Activated CD8-positive, alpha-beta memory T cell treated with anti-CD3 and anti-CD28 coated beads for 24 hours (primary cell): ENCODE data around the gene LCN1.
"Not testable (repeated sequence)": the region's sequence is repeated elsewhere in the genome, so short reads cannot be mapped to it uniquely, and the experiment has no call there.

Source experiments
- DNase-seq: peaks from one replicate; pipeline ENCODE4 v3.0.0-alpha.2; 2020

The LCN1 gene

DNA sequence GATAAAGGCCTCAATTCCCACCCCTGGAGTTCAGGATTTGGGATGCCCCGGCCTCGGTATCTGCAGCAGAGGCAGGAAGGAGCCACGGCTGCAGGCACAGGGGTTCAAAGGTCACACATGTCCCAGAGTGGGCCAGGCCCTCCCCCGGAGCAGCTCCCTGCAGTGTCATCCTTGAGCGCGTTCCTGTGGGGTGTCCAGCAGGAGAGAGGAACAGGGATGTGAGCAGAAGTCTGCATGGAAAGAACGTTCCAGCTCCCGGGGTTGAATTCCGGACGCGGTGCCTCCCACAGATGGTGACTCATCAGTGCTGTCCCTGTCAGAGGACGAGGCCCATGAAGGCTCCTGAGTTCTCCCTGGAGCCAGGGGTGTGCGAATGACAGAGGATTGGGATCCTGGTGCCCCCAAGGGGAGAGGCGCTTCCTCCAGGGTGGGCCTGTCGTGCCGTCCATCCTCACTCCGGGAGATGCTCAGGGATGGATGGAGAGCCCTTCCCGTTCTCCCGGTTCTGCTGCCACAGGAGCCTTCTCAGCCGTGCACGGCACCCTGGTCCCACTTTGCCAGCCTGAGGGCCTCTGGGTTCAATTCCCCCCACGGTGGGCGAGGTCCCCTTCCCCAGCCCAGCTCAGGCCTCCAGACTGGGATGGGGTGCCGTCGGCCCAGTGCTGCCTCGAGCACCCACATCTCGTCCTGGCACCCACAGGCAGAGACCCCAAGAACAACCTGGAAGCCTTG lies 3.1 kb downstream of the LCN1 start:
- peak; percentile 41 for DNase-seq

DNA sequence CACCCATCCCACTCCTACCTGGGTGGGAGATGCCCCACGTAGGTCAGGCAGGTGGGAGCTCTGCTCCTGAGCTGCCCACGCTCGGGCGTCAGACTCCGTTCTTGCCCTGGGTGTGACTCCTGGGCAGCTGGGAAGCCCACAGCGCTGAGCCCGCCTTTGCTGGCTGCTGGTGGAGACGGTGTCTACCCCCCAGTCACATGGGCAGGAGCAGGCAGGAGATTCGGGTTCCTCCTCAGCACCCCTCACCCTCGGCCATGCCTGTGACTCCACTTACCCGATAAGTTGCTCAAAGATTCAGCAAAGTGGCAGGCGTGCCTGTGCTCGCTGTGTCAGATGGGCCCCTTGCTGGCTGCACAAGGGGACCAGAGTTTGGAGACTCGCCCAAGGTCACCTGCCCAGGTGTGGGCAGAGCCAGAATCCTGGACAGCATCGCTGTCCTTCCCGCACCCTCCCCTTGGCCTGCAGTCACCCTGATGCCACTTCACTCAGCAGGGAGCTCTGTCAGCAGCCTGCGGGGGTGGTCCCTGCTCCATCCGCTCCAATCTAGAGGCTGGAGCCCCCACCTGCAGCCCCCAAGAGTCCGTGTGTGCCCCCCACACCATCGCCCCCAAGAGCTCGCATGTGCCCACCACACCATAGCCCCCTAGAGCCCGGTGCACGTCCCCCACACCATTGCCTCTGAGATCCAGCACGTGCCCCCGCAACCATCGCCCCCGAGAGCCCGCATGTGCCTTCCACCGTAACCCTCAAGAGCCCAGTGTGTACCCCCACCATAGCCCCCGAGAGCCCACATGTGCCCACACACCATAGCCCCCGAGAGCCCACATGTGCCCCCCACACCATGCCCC lies 4.2 kb downstream of the LCN1 start:
- DNase-seq = peak; percentile 40

- DNase-seq = peak; percentile 37
These were observed 5.0 kb downstream of the LCN1 start for GRCh38 chr9:135526089-135526729.

DNA sequence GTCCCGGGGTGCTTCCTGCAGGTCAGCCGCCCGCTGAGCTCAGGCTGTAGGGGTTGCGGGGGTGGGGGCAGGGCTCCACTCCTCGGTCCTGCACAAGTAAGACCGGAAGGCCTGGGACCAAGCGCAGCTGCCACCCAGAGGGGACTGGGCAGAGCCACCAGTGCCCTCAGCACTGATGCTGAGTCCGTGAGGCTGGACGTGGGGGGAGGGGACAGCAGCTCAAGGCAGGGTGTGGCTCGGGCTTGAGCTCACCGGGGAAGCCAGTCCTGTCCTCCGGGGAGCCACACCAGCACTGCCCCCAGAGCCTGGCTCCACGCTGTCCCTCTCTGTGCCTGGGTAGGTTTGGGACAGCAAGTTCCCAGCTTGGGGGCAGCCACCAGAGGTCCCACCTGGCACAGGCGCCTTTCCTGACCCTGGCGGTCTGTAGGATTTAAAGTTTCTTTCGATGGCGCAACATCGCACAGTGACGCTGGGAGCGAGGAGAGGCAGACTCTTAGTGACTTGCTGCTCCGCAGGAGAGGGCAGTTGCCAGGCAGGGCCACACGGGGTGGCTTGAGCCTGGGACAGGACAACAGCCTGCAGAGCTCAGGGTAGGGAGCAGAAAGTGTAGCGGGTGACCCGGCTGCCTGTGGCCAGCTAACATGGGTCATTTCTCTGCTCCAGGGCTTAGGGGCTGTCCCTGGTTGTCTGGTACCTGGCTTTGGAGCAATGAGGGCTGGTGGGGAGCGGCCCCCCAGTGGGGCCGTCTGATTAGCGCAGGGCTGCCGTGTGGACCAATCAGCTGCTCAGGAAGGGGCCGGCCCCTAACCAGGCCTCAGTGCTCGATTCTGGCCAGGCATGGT lies 5.7 kb downstream of the LCN1 start:
- peak; percentile 33 for DNase-seq

DNA sequence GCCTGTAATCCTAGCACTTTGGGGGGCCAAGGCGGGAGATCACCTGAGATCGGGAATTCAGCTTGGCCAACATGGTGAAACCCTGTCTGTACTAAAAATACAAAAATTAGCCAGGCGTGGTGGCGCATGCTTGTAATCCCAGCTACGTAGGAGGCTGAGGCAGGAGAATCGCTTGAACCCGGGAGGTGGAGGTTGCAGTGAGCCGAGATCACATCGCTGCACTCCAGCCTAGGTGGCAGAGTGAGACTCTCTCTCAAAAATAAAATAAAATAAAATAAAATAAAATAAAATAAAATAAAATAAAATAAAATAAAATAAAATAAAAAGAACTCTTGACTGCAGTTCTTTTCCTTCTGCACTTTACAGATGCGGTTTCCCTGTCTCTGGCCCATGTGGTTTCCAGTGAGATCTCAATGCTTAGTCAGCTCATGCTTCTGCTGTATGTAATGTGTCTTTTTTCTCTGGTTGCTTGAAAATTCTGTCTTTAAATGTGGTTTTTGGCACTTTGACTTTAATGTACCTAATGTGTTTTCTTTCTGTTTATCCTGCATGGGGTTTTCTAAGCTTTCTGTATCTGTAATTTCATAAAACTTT lies 7.7 kb downstream of the LCN1 start:
- DNase-seq = peak; percentile 28

GRCh38 chr9:135530146-135530545 lies 8.9 kb downstream of the LCN1 start:
- DNase-seq = peak; percentile 7

DNA sequence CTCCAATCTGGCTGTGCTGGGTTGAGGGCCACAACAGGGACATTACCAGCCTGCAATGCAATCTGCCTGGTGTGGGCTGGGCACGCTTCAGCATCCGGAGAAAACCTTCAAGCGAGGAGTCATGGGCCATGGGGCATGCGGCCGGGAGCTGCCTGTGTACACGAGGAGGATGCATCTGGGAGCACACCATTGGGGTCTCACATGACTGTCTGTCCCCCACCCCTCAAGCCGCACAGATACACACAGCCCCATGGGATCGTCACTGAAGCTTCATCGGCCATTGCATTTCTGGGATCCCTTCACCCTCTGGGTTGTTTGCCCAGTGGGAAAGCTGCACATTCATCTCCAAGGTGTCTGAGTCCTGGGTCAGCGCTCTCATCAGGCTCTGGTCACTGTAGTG lies 9.9 kb downstream of the LCN1 start:
- peak; percentile 32 for DNase-seq

DNA sequence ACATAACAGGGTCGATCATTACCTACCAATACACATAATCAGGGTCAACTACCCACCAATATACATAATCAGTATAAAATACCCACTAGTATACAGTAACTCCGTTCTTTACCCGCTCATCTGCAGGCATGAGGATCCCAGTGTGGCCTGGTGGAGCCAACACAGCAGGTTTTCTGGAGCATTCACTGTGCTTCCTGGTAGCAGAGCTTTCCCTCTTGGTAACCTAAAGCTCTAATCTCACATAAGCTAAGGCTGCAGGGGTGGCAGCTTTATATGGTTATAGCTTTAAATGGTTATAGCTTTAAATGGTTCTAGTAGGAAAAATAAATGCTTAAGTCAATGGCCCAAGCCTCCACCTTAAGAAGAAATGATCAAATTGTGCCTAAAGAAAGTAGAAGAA lies 11.9 kb downstream of the LCN1 start:
- peak; percentile 21 for DNase-seq

DNA sequence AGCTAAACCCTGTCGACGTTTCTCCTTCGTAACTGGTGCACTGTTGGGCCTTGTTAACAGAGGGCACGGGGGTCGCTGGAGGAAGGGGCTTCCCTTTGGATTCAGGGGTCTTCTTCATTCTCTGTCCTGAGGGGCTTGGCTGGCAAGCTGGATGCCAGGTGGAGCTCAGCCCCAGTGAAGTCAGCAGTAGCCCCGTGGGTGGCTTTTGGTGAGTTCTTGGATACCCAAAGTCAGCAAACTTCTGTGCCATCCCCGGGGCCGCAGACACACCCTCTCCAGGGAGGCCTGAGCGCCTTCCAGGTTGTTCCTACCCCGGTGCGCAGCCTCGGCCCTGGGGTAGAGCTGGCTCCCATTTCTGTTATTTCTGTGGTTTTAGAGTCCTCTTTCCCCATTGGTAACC lies 12.4 kb downstream of the LCN1 start:
- peak; percentile 32 for DNase-seq

DNA sequence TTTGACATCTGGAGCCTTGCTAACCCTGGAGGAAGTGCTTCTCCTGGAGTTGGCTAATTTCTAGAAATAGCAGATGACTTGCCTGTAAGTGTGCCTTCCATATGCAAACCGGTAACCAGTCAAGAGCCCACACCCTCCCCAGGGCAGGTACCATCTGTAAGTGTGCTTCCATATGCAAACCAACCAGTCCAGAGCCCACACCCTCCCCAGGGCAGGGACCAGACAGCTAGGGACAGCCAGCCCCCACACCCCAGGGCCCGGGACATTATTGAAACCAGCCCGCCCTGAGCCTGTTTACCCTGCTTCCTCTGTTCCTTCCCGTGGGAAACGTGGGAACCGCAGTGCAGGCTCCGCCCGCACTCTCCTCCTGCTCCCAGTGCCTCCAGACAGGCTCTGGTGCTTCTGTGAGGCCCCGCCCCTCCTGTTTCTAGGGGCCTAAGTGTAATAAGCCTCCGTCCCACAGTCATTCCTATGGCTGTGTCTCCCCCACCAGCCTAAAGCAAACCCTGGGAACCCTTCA lies 13.0 kb downstream of the LCN1 start:
- DNase-seq = peak; percentile 37

- not testable (repeated sequence) for DNase-seq
These were observed 13.6 kb downstream of the LCN1 start for GRCh38 chr9:135534826-135535225.

DNA sequence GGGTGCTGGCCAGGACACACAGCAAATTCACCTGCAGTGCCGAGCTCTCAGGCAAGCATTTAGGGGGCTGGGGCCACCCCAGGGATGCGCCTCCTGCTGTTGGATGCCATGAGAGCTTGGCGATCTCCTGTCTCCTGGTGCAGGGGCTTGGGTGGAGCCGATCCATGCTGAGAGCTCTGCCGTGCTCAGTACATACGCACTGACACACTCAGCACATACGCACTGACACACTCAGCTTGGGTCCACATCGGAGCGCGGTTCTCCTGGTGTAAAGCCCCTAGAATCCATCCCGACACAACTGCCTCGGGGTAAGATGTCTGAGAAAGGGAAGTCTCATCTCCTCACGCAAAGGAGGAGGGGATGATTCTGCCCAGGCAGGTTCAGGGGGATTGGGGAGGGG lies 14.4 kb downstream of the LCN1 start:
- not testable (repeated sequence) for DNase-seq

DNA sequence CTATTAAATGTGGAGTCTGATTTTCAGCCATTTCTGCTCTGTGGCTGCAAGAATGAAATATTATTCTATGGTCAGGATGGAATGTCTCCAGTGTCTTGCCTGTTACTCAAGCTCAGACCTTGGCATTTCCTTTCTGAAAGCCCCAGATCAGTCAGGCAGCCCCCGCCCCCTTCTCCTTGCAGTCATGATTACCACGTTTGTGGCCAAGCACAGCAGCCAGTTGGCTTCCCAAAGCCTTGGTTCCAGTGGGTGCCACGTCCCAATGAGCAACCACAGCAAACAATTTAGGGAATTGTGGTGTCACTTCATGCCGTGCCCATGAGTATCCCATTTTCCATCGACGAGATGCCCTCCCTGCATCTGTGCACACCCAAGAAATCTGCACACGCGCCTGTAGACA lies 15.0 kb downstream of the LCN1 start:
- DNase-seq = no peak

GRCh38 chr9:135543262-135543894 lies 22.1 kb downstream of the LCN1 start:
- not testable (repeated sequence) for DNase-seq

DNA sequence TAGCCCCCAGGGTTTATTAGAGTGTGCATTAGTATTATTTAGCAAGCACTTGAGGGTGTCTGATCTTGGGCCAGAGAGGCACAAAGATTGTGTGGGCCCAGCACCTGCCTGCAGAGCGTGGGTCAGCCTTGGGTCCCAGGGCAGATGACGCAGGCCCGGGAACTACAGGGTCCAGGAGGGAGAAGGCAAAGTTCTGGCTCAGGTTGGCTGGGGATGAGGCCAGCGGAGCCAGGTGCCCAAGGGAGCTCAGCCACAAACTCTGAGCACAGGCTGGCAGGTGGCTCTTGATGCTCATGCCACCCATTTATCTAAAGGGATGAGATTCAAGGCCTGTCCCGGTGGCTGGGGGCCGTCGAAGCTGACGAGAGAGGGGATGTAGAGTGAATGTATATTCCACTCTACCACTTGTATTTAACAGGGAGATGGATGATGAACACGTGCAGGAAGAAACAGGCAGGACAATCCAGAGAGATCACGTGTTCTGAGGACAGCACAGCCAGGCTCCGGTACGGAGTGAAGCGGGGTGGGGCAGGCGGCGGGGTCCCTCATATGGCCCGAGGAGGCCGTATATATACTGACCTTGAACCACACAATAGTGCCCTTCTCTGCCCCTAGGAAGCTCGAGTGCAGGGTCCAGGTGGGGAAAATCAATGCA lies 23.9 kb downstream of the LCN1 start:
- DNase-seq = no peak

DNA sequence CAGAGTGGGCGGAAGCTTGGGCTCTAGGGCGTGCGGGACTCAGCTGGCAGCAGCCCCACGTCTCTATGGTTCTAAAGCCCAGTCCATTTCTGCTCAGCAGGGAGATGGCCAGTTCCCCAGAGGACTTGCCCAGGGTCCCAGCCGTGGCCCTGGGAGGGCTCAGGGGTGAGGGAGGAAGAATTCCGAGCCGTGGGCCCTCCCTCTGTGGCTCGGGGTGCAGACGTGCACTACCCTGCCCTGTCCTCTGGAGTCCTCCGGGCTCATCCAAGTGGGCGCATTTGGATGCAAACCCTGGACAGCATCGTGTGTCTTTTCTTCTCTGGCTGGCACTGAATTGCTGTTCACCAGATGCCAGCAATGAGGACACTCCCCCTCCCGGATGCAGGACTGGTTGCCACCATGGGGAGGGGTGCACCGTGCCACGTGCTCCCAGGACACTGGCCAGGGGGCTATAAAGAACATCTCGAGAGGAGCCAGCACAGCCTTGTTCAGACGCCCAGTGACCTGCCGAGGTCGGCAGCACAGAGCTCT lies 24.5 kb downstream of the LCN1 start, which contains the start of gene OBP2A:
Gene OBP2A, plus strand, starts transcription at position 481 of the 531 bp plus-strand sequence. CDS start 55 bp downstream, outside the sequence.
- not testable (repeated sequence) for DNase-seq

DNA sequence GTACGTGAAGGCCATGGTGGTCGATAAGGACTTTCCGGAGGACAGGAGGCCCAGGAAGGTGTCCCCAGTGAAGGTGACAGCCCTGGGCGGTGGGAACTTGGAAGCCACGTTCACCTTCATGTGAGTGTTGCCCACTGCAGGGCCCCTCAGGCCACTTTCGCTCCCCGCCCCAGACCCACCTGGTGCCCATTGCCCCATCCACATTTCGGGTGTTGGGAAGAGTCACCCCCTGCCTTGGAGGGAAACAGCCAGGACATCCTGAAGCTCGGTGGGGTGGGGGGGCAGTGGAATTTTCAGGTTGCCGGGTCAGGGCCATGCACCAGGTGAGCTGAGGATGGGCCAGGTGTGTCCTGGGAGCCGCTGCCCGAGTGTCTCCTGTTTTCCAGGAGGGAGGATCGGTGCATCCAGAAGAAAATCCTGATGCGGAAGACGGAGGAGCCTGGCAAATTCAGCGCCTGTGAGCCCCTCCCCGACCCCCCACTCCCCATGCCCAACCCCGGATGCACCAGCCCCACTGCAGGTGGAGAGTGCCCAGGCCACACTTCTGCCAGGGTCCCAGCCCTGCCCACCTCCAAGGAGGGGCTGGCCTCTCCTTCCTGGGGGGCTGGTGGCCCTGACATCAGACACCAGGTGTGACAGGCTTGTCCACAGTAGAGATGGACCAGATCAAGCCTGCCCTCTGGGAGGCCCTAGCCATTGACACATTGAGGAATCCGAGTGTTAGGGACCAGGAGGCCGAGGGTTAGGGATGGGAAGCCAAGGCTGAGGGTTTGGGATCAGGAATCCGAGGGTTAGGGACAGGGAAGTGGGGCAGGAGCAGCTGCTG lies 25.8 kb downstream of the LCN1 start:
- DNase-seq = not testable (repeated sequence)

DNA sequence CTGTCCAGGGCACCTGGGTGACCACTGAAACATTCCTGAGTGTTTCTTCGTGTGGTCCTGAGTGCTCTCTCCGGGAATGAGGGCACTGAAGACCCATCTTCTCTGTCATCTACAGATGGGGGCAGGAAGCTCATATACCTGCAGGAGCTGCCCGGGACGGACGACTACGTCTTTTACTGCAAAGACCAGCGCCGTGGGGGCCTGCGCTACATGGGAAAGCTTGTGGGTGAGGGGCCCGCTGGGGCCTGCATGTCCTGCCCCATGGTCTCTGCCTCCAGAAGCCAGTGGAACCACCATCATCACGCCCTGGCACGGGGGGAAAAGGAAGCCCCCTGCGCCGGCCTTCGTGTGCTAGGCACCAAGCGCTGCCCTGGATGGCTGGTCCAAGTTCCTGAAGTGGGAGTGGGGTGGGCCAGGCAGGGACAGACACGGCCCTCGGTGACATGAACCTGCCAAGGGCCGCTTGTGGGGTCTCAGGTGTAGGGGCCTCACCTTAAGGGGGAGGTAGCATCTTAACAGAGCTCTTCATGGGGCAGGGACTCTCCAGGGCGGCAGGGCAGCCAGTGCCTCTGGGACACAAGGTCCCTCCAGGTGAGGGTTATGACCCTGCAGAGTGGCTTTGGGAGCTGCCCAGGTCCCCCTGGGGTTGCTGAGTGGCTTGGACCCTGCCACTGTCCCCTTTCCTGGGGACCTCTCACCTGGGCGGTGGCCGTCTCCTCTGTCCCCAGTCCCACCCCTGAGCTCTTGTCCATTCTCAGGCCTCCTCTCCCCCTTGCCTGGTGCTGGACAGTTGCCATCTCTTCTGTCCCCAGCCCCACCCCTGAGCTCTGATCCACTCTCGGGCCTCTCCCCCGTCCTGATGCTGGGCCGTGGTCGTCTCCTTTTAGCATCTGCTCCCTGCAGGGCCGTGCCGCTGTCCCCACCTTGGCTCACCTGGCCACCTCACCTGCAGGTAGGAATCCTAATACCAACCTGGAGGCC lies 26.8 kb downstream of the LCN1 start:
- DNase-seq = no peak
